ENCODE data around the gene RAP1A.
"Not testable (repeated sequence)": the region's sequence is repeated elsewhere in the genome, so short reads cannot be mapped to it uniquely, and the experiment has no call there.

RAP1A gene

GRCh38 chr1:111665497-111665896, 45.9 kb downstream of the RAP1A start:
- DNase-seq (ENCODE audit: low read depth in 2 of 2) = no peak

- DNase-seq (ENCODE audit: low read depth in 2 of 2) = no peak
Observed at GRCh38 chr1:111666828-111667227, 47.2 kb downstream of the RAP1A start.

- no peak for DNase-seq (ENCODE audit: low read depth in 2 of 2)
Observed at GRCh38 chr1:111669268-111669667, 49.7 kb downstream of the RAP1A start.

- no peak for DNase-seq (ENCODE audit: low read depth in 2 of 2)
Observed at GRCh38 chr1:111671852-111672251, 52.3 kb downstream of the RAP1A start.

GRCh38 chr1:111672331-111672730, 52.7 kb downstream of the RAP1A start:
- DNase-seq (ENCODE audit: low read depth in 2 of 2) = no peak

GRCh38 chr1:111677604-111678003, 58.0 kb downstream of the RAP1A start:
- DNase-seq (ENCODE audit: low read depth in 2 of 2) = no peak

DNA sequence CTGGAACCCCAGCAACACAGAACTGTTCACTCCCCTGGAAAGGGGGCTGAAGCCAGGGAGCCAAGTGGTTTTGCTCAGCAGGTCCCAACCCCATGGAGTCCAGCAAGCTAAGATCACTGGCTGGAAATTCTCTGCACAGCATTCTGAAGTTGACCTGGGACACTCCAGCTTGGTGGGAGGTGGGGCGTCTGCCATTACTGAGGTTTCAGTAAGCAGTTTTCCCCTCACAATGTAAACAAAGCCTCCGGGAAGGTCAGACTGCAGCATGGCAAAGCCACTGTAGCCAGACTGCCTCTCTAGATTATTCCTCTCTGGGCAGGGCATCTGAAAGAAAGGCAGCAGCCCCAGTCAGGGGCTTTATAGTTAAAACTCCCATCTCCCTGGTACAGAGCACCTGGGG, 60.0 kb downstream of the RAP1A start:
- DNase-seq (ENCODE audit: low read depth in 2 of 2) = no peak

DNA sequence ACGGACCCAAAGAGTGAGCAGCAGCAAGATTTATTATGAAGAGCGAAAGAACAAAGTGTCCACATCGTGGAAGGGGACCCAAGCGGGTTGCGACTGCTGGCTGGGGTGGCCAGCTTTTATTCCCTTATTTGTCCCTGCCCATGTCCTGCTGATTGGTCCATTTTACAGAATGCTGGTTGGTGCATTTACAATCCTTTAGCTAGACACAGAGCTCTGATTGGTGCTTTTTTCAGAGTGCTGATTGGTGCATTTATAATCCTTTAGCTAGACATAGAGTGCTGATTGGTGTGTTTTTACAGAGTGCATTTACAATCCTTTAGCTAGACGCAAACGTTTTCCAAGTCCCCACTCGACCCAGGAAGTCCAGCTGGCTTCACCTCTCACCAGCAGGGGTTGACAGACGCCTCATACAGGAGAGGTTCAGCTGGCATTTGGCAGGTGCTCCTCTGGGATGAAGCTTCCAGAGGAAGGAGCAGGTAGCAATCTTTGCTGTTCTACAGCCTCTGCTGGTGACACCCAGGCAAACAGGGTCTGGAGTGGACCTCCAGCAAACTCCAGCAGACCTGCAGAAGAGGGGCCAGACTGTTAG, 60.7 kb downstream of the RAP1A start:
- DNase-seq (ENCODE audit: low read depth in 2 of 2) = not testable (repeated sequence)

DNA sequence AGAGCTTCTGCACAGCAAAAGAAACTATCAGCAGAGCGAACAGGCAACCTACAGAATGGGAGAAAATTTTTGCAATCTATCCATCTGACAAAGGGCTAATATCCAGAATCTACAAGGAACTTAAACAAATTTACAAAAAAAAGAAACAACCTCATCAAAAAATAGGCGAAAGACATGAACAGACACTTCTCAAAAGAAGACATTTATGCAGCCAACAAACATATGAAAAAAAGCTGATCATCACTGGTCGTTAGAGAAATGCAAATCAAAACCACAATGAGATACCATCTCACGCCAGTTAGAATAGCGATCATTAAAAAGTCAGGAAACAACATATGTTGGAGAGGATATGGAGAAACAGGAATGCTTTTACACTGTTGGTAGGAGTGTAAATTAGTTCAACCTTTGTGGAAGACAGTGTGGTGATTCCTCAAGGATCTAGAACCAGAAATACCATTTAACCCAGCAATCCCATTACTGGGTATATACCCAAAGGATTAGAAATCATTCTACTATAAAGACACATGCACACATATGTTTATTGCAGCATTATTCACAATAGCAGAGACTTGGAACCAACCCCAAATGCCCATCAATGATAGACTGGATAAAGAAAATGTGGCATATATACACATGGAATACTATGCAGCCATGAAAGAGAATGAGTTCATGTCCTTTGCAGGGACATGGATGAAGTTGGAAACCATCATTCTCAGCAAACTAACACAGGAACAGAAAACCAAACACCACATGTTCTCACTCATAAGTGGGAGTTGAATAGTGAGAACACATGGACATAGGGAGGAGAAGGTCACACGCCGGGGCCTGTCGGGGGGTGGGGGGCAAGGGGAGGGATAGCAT, 65.9 kb downstream of the RAP1A start:
- DNase-seq (ENCODE audit: low read depth in 2 of 2) = not testable (repeated sequence)

- no peak for DNase-seq (ENCODE audit: low read depth in 2 of 2)
Observed at GRCh38 chr1:111690306-111690617, 70.7 kb downstream of the RAP1A start.

DNA sequence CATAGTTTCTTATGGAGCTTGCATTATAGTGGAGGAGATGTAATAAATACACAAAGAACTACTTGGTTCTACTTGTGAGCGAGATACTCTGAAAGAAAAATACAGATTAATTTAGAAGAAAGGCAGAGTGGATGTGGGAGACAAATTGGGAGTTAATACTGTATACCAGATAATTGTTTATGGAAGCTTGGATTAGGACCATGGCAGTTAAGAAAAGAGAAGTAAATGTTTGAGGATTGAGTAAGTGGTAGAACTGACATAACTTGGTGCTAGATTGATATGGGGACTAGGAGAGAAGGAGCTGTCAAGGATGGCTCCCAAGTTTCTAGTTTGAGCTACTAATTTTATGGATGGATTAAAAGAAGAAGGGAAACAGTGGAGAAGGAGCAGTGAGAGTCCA, 72.3 kb downstream of the RAP1A start:
- no peak for DNase-seq (ENCODE audit: low read depth in 2 of 2)

DNA sequence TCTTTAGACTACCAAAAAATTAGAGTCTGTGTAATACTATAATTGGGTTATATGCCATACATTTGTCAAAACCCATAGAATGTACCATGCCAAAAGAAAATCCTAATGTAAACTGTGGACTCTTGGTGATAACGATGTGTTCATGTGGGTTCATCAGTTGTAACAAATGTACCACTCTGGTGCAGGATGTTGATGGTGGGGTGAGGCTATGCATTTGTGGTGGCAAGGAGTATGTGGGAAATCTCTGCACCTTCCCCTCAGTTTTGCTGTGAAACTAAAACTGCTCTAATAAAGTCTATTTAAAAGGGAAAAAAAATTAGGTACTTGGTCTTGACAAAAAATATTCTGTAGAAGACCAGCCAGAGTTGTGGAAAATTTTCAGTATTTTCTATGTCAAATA, 76.2 kb downstream of the RAP1A start:
- DNase-seq (ENCODE audit: low read depth in 2 of 2) = no peak

GRCh38 chr1:111696330-111696729, 76.7 kb downstream of the RAP1A start:
- DNase-seq (ENCODE audit: low read depth in 2 of 2) = no peak

DNA sequence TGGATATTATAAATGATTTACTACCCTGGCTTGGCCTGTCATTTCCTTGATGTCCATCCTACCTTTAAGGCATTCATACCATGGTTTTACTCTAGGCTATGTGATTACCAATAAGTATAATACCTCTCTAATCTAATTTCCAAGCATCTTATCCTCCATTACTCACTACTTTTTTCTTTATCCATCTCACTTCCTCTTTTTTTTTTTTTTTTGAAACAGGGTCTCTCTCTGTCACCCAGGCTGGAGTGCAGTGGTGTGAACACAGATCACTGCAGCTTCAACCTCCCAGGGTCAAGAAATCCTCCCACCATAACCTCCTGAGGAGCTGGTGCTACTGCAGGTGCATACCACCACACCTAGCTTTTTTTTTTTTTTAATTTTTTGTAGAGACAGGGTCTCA, 79.7 kb downstream of the RAP1A start:
- no peak for DNase-seq (ENCODE audit: low read depth in 2 of 2)

GRCh38 chr1:111702504-111703050, 83.0 kb downstream of the RAP1A start:
- DNase-seq (ENCODE audit: low read depth in 2 of 2) = no peak

- DNase-seq (ENCODE audit: low read depth in 2 of 2) = no peak
Observed at GRCh38 chr1:111704240-111704639, 84.7 kb downstream of the RAP1A start.

DNA sequence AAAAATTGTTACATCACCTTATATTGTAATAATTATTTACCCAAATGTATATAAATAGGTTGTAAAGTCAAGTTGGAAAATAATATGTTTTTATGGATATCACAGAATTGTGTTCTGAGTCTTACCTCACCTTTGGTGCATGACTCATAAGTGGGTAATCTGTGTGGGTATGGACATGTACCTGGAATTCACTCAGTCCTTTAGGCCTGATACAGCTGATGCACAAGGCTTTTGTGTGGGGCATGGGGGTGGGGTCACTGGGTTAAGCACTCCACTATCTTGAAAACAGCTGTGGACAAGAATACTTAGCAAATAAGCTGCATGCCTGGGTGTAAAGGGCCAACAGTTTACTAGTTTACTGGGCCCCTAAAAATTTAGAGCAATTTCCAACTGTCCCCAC, 85.2 kb downstream of the RAP1A start:
- DNase-seq (ENCODE audit: low read depth in 2 of 2) = no peak

DNA sequence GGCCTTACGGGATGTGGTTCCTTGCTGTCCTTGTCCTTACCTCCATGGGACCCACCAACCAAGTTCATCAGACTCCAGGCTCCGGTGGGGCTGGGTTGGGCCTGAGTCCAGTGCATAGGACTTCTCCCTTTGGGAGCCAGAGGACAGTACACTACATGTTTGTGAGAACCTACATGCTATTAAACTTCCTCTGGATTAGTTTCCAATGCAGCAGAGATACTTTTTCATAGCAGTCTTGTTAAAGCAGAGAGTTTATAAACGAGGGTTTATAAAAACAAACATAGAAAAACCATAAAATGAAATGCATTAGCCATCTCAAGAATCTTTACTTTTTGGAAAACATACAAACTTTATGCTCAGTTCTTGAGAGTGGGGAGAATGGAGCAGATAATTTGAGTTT, 86.3 kb downstream of the RAP1A start:
- DNase-seq (ENCODE audit: low read depth in 2 of 2) = no peak

DNA sequence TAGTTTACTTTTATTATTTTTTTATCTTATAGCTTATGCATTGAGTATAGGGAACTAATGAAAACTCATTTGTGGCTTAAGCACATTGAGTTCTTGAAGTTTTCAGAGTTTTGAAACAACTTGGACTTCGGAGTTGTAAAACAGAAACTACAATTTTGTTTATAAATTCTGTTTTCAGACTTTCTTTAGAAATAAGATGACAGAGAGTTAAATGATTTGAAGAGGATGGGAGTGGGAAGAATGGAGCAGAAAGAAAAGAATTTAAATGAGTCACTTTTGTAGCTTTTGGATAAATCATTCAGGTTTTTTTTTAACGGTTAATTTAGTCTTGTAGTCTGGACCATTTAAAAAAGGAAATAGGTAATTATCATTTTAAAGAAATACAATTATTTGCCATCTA, 87.3 kb downstream of the RAP1A start:
- no peak for DNase-seq (ENCODE audit: low read depth in 2 of 2)

DNA sequence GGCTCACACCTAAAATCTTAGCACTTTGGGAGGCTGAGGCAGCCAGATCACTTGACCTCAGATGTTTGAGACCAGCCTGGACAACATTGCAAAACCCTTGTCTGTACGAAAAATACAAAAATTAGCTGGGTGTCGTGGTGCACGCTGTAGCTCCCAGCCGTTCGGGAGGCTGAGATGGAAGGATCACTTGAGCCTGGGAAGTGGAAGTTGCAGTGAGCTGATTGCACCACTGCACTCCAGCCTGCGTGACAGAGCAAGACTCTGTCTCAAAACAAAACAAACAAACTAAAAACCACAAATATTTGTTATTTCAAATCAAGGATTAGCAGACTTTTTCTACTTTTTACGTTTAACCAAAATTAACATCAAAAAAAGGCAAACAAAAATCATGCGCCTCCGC, 88.3 kb downstream of the RAP1A start:
- DNase-seq (ENCODE audit: low read depth in 2 of 2) = no peak

DNA sequence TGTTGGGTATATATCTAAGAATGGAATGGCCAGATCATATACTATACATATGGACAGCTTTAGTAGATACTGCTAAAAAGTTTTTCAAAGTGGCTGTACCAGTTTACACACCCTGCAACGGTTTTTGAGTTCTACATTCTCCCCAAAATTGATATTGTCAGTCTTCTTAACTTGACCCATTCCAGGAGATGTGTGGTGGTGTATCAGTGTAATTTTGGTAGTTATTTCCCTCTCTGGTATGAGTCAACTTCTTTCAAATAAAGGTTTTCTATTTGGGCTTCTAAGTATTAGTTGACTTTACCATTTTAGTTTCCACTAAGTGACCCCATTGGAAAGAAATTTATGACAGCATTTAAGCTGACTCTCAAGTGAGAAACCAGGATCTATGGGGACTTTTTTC, 90.4 kb downstream of the RAP1A start:
- DNase-seq (ENCODE audit: low read depth in 2 of 2) = no peak

- no peak for DNase-seq (ENCODE audit: low read depth in 2 of 2)
Observed at GRCh38 chr1:111716333-111716732, 96.7 kb downstream of the RAP1A start.

DNA sequence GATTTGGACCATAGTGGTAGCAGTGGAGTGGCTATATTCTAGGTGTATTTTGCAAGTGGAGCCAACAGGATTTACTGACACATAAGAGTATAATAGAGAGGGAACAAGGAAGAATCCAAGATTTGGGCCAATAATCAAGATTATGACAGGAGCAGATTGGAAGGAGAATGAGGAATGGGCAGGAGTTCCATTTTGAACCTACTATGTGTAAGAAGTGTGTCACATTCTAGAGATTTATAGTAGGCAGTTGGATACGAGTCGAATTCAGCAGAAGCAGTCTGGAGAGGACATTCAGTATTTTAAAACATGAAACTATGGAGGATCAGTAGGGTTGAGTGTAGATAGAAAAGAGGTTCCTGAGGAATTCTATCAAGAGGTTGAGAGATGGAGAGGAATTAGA, 97.9 kb downstream of the RAP1A start:
- no peak for DNase-seq (ENCODE audit: low read depth in 2 of 2)
